Lung microvascular endothelial cell (primary cell): ENCODE measurements around the gene MRPS6. TPM values are rescaled to one million over a fixed set of nuclear protein-coding genes. Genes with fewer than 3 reads are reported as not detected.

Experiments
- DNase-seq, 2 donors: peaks; one replicate each; pipeline versions ENCODE4 v3.0.0 to v3.0.0-alpha.2; 2010; ENCODE audit warnings: low read depth in 2 of 2
- total RNA-seq: library from RNA; depleted of rRNA; stranded (reverse); fragments of >200 nt; gene quantifications from 2 replicates; pipeline ENCODE4 v1.2.1, GENCODE V29; 2014

Gene MRPS6
- total RNA-seq, 1 donor from 2014 or later = 16.3 TPM

- no peak for DNase-seq
Measured at GRCh38 chr21:34132926-34133325, 59.5 kb downstream of the MRPS6 start.

GRCh38 chr21:34133392-34133791 is 60.0 kb downstream of the MRPS6 start:
- no peak for DNase-seq

GRCh38 chr21:34133802-34134201 is 60.4 kb downstream of the MRPS6 start:
- DNase-seq = no peak

- DNase-seq = no peak
Measured at GRCh38 chr21:34135330-34135729, 62.0 kb downstream of the MRPS6 start.

- no peak for DNase-seq
Measured at GRCh38 chr21:34141373-34141772, 68.0 kb downstream of the MRPS6 start.

GRCh38 chr21:34143685-34144182 is 70.4 kb downstream of the MRPS6 start:
- no peak for DNase-seq

GRCh38 chr21:34144224-34144623 is 70.8 kb downstream of the MRPS6 start:
- DNase-seq = no peak

GRCh38 chr21:34147792-34148418 is 74.5 kb downstream of the MRPS6 start:
- no peak for DNase-seq

- DNase-seq = no peak
Measured at GRCh38 chr21:34148419-34148804, 75.0 kb downstream of the MRPS6 start.

GRCh38 chr21:34148826-34149558 is 75.6 kb downstream of the MRPS6 start:
- DNase-seq = no peak

- no peak for DNase-seq
Measured at GRCh38 chr21:34152500-34152899, 79.1 kb downstream of the MRPS6 start.

- no peak for DNase-seq
Measured at GRCh38 chr21:34154878-34155277, 81.5 kb downstream of the MRPS6 start.

- DNase-seq = no peak
Measured at GRCh38 chr21:34156957-34157356, 83.6 kb downstream of the MRPS6 start.

- DNase-seq = no peak
Measured at GRCh38 chr21:34157521-34157920, 84.1 kb downstream of the MRPS6 start.

- DNase-seq = no peak
Measured at GRCh38 chr21:34158866-34159835, 85.8 kb downstream of the MRPS6 start.

GRCh38 chr21:34166468-34166867 is 93.1 kb downstream of the MRPS6 start:
- DNase-seq = no peak

GRCh38 chr21:34170886-34171285 is 97.5 kb downstream of the MRPS6 start:
- no peak for DNase-seq

GRCh38 chr21:34174470-34174869 is 101.1 kb downstream of the MRPS6 start:
- no peak for DNase-seq

GRCh38 chr21:34176448-34176847 is 103.1 kb downstream of the MRPS6 start:
- no peak for DNase-seq

GRCh38 chr21:34177919-34178567 is 104.7 kb downstream of the MRPS6 start:
- no peak for DNase-seq

- DNase-seq = no peak
Measured at GRCh38 chr21:34179204-34179935, 106.0 kb downstream of the MRPS6 start.
